NCI-H1694 (cell line): ENCODE data around the gene CTIF.

Source experiments
- DNase-seq: peaks from one replicate; lab custom pipeline; 2025; lab: John Stamatoyannopoulos, UW

Gene CTIF

GRCh38 chr18:48574667-48575300 lies 36.0 kb downstream of the CTIF start:
- DNase-seq = no peak

GRCh38 chr18:48575301-48575657 lies 36.4 kb downstream of the CTIF start:
- no peak for DNase-seq

- no peak for DNase-seq
Observed at GRCh38 chr18:48575658-48576456, 37.0 kb downstream of the CTIF start.

- no peak for DNase-seq
Observed at GRCh38 chr18:48576457-48576771, 37.6 kb downstream of the CTIF start.

- DNase-seq = no peak
Observed at GRCh38 chr18:48577478-48578190, 38.8 kb downstream of the CTIF start.

DNA sequence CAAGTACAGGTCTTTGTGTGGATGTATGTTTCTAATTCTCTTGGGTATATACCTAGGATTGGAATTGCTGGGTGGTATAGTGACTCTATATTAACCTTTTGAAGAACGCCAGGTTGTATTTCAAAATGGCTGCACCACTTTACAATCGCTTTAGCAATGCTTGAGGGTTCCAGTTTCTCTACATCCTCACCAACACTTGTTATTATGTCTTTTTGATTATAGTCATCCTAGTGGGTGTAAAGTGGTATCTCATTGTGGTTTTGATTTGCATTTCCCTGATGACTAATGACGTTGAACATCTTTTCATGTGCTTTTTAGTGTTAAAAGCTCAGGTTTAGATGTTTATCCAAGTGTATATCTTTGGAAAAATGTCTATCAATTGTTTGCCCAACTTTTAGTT lies 39.5 kb downstream of the CTIF start:
- DNase-seq = no peak

DNA sequence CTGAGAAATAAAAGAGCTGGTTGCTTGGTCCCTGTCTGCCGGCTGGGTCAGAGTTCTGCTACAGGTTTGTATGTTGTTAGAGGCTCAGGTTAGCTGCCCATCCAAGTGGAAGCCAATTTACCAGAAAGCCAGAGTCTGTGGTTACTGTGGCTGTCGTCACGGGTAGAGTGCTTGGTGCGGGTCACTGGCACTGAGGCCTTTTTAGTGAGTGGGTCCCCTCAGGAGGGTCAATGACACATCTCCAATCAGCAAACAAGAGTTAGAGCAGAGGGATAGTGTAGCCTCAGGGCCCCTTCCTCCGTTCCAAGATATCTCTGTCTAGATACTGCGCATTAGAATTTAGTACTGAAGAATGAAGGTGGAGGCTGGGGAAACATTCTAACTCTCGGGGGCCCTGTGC lies 41.2 kb downstream of the CTIF start:
- no peak for DNase-seq

GRCh38 chr18:48580782-48581181 lies 42.0 kb downstream of the CTIF start:
- no peak for DNase-seq

DNA sequence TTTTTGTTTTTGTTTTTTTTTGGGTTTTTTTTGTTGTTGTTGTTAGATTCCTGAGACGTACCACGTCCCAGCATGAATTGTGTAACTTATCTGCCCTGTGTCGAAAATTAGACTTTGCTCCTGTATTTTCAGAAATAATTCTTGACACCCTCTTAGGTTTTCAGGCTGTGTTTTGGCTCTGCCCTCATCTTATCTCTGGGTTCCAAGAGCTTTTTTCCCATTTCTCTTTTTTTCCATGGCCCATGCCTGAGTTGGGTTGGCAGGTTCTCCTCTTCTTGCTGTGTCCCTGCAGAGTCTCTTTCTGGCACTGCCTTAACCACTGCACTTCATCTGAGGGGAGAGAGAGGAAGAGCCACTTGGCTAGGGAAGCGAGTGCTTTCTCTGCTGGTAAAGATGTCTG lies 42.4 kb downstream of the CTIF start:
- no peak for DNase-seq

GRCh38 chr18:48581941-48582340 lies 43.1 kb downstream of the CTIF start:
- DNase-seq = no peak

DNA sequence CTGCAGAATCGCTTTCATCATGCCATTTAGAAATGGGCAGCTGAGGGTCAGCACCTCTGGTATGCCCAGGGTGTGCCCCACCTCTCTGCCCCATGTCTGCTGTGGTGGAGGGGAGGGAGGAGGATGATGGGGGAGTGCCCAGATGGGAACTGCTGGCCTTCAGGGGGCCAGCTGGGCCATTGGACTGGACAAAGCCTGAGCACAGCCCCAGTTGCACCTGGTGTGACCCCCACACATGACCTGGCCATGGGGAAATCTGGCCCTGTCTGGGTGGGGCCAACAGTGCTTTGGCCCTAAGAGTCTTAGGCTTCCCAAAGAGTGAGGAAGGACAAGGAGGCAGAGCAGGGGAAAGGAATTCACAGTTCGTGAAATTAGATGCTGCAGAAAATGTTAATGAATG lies 44.1 kb downstream of the CTIF start:
- DNase-seq = no peak

DNA sequence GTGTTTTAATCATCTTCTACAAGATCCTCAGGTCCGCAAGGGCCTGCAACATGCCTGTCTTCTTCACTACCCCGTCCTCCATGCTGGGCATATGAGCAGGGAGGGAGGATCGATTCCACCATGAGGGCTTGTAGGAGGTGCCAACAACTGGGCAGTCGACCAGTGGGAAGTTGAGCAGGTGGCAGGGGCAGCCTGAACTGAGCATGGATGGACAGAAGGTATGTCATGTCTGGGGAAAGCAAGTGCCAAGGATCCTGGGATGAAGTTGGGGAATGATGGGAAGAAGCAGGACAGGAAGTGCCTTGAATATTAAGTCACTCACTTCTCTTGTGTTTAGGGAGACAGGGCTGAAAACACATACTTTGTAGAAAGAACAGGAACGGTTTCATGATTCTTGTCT lies 44.7 kb downstream of the CTIF start:
- no peak for DNase-seq

- DNase-seq = no peak
Observed at GRCh38 chr18:48589797-48590519, 51.1 kb downstream of the CTIF start.

- no peak for DNase-seq
Observed at GRCh38 chr18:48590678-48591077, 51.8 kb downstream of the CTIF start.

GRCh38 chr18:48592540-48593171 lies 53.8 kb downstream of the CTIF start:
- DNase-seq = no peak

- DNase-seq = no peak
Observed at GRCh38 chr18:48594471-48595094, 55.8 kb downstream of the CTIF start.

GRCh38 chr18:48595703-48596218 lies 56.9 kb downstream of the CTIF start:
- no peak for DNase-seq

GRCh38 chr18:48597110-48597509 lies 58.3 kb downstream of the CTIF start:
- DNase-seq = no peak

DNA sequence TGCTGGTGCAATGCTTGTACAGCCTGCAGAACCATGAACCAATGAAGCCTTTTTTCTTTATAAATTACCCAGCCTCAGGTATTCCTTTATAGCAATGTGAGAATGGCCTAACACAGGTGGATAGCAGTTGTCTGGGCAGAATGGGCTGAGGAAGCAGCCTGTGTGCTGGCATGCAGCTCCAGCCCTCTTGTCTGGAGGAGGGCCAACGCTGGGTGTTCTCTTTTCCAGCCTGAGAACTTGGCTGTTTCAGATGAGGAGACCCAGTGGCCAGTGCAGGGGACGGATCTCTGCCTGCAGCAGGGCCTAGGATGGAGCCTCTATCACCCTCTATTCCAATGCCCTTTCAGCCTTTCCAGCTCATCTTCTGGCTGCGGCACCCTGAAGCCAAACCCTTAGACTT lies 58.8 kb downstream of the CTIF start:
- no peak for DNase-seq

DNA sequence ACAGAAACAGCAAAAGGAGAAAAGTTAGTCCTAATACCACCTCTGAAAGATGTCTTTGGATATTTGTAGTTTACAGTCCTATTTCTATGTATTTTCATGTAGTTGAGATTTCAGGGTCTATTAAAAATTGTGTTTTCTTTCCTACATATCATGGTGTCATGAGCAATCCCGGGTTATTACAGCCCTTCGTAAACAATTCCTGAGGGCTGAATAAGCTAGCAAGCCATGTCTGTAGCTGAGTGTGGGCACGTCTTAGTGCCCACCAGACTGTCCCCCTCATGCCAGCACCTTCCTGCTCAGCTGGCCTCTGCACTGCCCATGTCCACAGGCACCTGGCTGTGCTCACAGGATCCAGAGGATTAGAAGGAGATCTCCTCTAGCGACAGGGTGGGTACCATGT lies 60.6 kb downstream of the CTIF start:
- no peak for DNase-seq

GRCh38 chr18:48600046-48600445 lies 61.2 kb downstream of the CTIF start:
- DNase-seq = no peak
